Tibial nerve (tissue), 4 donors: Measurements from ENCODE around the gene GNS.

ENCODE experiments used
- CTCF ChIP-seq, 5 experiments: fragments of 200-600 bp in 3 of 5; fragments of 450-650 bp in 2 of 5; sonication (generic) in 3 of 5; IDR thresholded peaks; one replicate each; pipeline ENCODE4 v1.5.1; 2016 to 2019; ENCODE audit warnings: antibody characterized with exemption in 5 of 5, mild to moderate bottlenecking in 3 of 5, moderate library complexity in 2 of 5
- EP300 ChIP-seq, 2 donors: sonication (generic); formaldehyde crosslinking; IDR thresholded peaks; one replicate each; pipeline ENCODE4 v1.6.1; 2017; ENCODE audit warnings: antibody characterized with exemption in 2 of 2, mild to moderate bottlenecking in 1 of 2
- POLR2A ChIP-seq, 2 donors: fragments of 450-650 bp; IDR thresholded peaks; one replicate each; pipeline ENCODE4 v1.6.1; 2017; ENCODE audit warnings: antibody characterized with exemption in 2 of 2, mild to moderate bottlenecking in 2 of 2, moderate library complexity in 2 of 2

GRCh38 chr12:64678835-64679234, 80.4 kb downstream of the GNS start:
- TF ChIP-seq CTCF (IDR thresholded peaks at IDR 0.05) (no peak), POLR2A (IDR thresholded peaks at IDR 0.05) (no peak), EP300 (IDR thresholded peaks at IDR 0.05) (no peak)
